Mesenchymal stem cell (in vitro differentiated cells and primary cell): ENCODE data around the gene LRP1.
A peak's percentile ranks its signal among the peaks of the same experiment; 100 is the strongest.

Experiments used
- DNase-seq: peaks from one replicate; pipeline ENCODE4 v3.0.0-alpha.2; 2013
- H2AFZ ChIP-seq: one replicate; pipeline ENCODE4 v1.6.1; 2013; ENCODE audit warnings: low read depth, mild to moderate bottlenecking, control low read depth, inconsistent platforms, low read length, moderate library complexity
- H2AK5ac ChIP-seq: 2 replicates; pipeline ENCODE4 v1.6.1; 2013; ENCODE audit warnings: low read length, moderate library complexity, mild to moderate bottlenecking, inconsistent platforms; ENCODE audit not compliant: severe bottlenecking
- H2BK120ac ChIP-seq: one replicate; pipeline ENCODE4 v1.6.1; 2013; ENCODE audit warnings: low read depth, mild to moderate bottlenecking, inconsistent platforms, low read length, moderate library complexity
- H2BK12ac ChIP-seq, 2 experiments: one replicate each; pipeline ENCODE4 v1.6.1; 2013; ENCODE audit warnings: inconsistent platforms in 2 of 2, low read length in 2 of 2, mild to moderate bottlenecking in 2 of 2, moderate library complexity in 2 of 2, control low read depth in 1 of 2
- H2BK15ac ChIP-seq: one replicate; pipeline ENCODE4 v1.6.1; 2013; ENCODE audit warnings: mild to moderate bottlenecking, low read depth, inconsistent platforms; ENCODE audit not compliant: poor library complexity, severe bottlenecking
- H2BK5ac ChIP-seq: 2 replicates; pipeline ENCODE4 v1.6.1; 2013; ENCODE audit warnings: low read depth, mild to moderate bottlenecking, low read length, control low read depth, inconsistent platforms; ENCODE audit not compliant: poor library complexity, severe bottlenecking
- H3K14ac ChIP-seq, 2 experiments: one replicate each; pipeline ENCODE4 v1.6.1; 2013; ENCODE audit warnings: inconsistent platforms in 2 of 2, low read length in 2 of 2, control low read depth in 1 of 2, mild to moderate bottlenecking in 1 of 2, moderate library complexity in 1 of 2
- H3K18ac ChIP-seq, 2 experiments: one replicate each; pipeline ENCODE4 v1.6.1; 2013; ENCODE audit warnings: inconsistent platforms in 2 of 2, low read length in 2 of 2, control low read depth in 1 of 2, low read depth in 1 of 2, mild to moderate bottlenecking in 1 of 2
- H3K23ac ChIP-seq, 2 experiments: one replicate each; pipeline ENCODE4 v1.6.1; 2013; ENCODE audit warnings: inconsistent platforms in 2 of 2, low read length in 2 of 2, mild to moderate bottlenecking in 2 of 2, moderate library complexity in 2 of 2, control low read depth in 1 of 2
- H3K27ac ChIP-seq: 2 replicates; pipeline ENCODE4 v1.5.1; 2013; ENCODE audit warnings: mild to moderate bottlenecking, moderate library complexity, low read length, control low read depth, inconsistent platforms; ENCODE audit not compliant: poor library complexity, severe bottlenecking
- H3K27me3 ChIP-seq, 2 experiments: 2 replicates each; pipeline versions ENCODE4 v1.6.1 to v1.7.0; 2013; ENCODE audit warnings: low read length in 2 of 2, mild to moderate bottlenecking in 2 of 2, moderate library complexity in 2 of 2, control low read depth in 1 of 2, inconsistent platforms in 1 of 2; ENCODE audit not compliant: control insufficient read depth in 1 of 2, insufficient read depth in 1 of 2
- H3K36me3 ChIP-seq, 2 experiments: 2 replicates each; pipeline versions ENCODE4 v1.6.1 to v1.7.0; 2013; ENCODE audit warnings: low read length in 2 of 2, control low read depth in 1 of 2, inconsistent platforms in 1 of 2, low read depth in 1 of 2, mild to moderate bottlenecking in 1 of 2; ENCODE audit not compliant: insufficient read depth in 2 of 2, control insufficient read depth in 1 of 2
- H3K4ac ChIP-seq, 2 experiments: one replicate each; pipeline ENCODE4 v1.6.1; 2013; ENCODE audit warnings: inconsistent platforms in 2 of 2, low read length in 2 of 2, mild to moderate bottlenecking in 2 of 2, moderate library complexity in 2 of 2, control low read depth in 1 of 2, low read depth in 1 of 2
- H3K4me1 ChIP-seq: 2 replicates; pipeline ENCODE4 v1.6.1; 2013; ENCODE audit warnings: low read depth, low read length, control low read depth; ENCODE audit not compliant: control insufficient read depth, insufficient read depth
- H3K4me2 ChIP-seq: 2 replicates; pipeline ENCODE4 v1.6.1; 2013; ENCODE audit warnings: low read length, mild to moderate bottlenecking, inconsistent platforms; ENCODE audit not compliant: poor library complexity, severe bottlenecking
- H3K4me3 ChIP-seq, 2 experiments: 2 replicates each; pipeline versions ENCODE4 v1.5.1 to v1.7.0; 2013; ENCODE audit warnings: low read length in 2 of 2, mild to moderate bottlenecking in 2 of 2, control low read depth in 1 of 2, low read depth in 1 of 2; ENCODE audit not compliant: insufficient read depth in 1 of 2
- H3K79me1 ChIP-seq: replicated peaks from 2 replicates; pipeline ENCODE4 v1.6.1; 2013; ENCODE audit warnings: mild to moderate bottlenecking, control low read depth, low read length, inconsistent platforms; ENCODE audit not compliant: poor library complexity, severe bottlenecking
- H3K9ac ChIP-seq: 2 replicates; pipeline ENCODE4 v1.7.0; 2013; ENCODE audit warnings: mild to moderate bottlenecking, low read length, moderate library complexity
- H3K9me3 ChIP-seq: 2 replicates; pipeline ENCODE4 v1.7.0; 2013; ENCODE audit warnings: mild to moderate bottlenecking, low read length; ENCODE audit not compliant: control insufficient read depth
- H4K8ac ChIP-seq: one replicate; pipeline ENCODE4 v1.6.1; 2013; ENCODE audit warnings: inconsistent platforms, mild to moderate bottlenecking, low read length, moderate library complexity
- H4K91ac ChIP-seq: one replicate; pipeline ENCODE4 v1.6.1; 2013; ENCODE audit warnings: mild to moderate bottlenecking, low read length, inconsistent platforms
- WGBS: methylation state at CpG from one replicate; pipeline ENCODE4 v1.1.7; 2013; ENCODE audit warnings: mixed read lengths; 5-methylcytosine and 5-hydroxymethylcytosine counted together

LRP1 gene

GRCh38 chr12:57131896-57132744 is 3.8 kb downstream of the LRP1 start:
- Histone ChIP-seq H2AFZ (no peak overlapping the region), H3K14ac (no peak overlapping the region), H2AK5ac (peak overlapping the region; percentile 47), H3K4me3 (peak overlapping the region in 1 of 2 experiments; percentile 91), H3K27ac (peak overlapping the region; percentile 54), H2BK120ac (no peak overlapping the region), H2BK12ac (no peak overlapping the region), H3K27me3 (no peaks in the 10 kb centered on the region), H3K4ac (peak overlapping the region in 1 of 2 experiments; percentile 42), H3K79me1 (peaks cover 10% of the 10 kb centered on the region), H2BK5ac (no peak overlapping the region), H3K9ac (peak overlapping the region; percentile 95), H4K91ac (no peak overlapping the region), H3K36me3 (peaks cover 16 to 34% of the 10 kb centered on the region in 2 experiments), H3K23ac (peak overlapping the region in 1 of 2 experiments; percentile 56), H3K9me3 (no peaks in the 10 kb centered on the region), H3K4me1 (peaks cover 47% of the 10 kb centered on the region), H3K4me2 (peak overlapping the region; percentile 31), H2BK15ac (peak overlapping the region; percentile 21), H3K18ac (peak overlapping the region; percentile 19 to 43), H4K8ac (no peak overlapping the region)
- DNase-seq = no peak
- whole genome bisulfite sequencing = 54% methylated on average over 8 of the region's 9 CpGs

- no peak overlapping the region for H3K14ac ChIP-seq
- H3K9me3 ChIP-seq = no peaks in the 10 kb centered on the region
- no peak overlapping the region for H2BK5ac ChIP-seq
- H3K4me1 ChIP-seq = peaks cover 45% of the 10 kb centered on the region
- H2BK15ac ChIP-seq = no peak overlapping the region
- H4K91ac ChIP-seq = no peak overlapping the region
- peak overlapping the region; percentile 54 for H3K4me2 ChIP-seq
- H2AK5ac ChIP-seq = peak overlapping the region; percentile 47
- H4K8ac ChIP-seq = no peak overlapping the region
- H2BK120ac ChIP-seq = peak overlapping the region; percentile 42
- peaks cover 20 to 43% of the 10 kb centered on the region in 2 experiments for H3K36me3 ChIP-seq
- WGBS = 2% methylated on average over 3 of the region's 4 CpGs
- peak overlapping the region; percentile 95 for H3K9ac ChIP-seq
- H3K79me1 ChIP-seq = peaks cover 14% of the 10 kb centered on the region
- peak overlapping the region; percentile 54 for H3K27ac ChIP-seq
- DNase-seq = no peak
- H3K18ac ChIP-seq = no peak overlapping the region
- H3K23ac ChIP-seq = no peak overlapping the region
- H3K4ac ChIP-seq = peak overlapping the region in 1 of 2 experiments; percentile 71
- H3K27me3 ChIP-seq = no peaks in the 10 kb centered on the region
- no peak overlapping the region for H2AFZ ChIP-seq
- H3K4me3 ChIP-seq = peak overlapping the region in 1 of 2 experiments; percentile 91
- H2BK12ac ChIP-seq = peak overlapping the region in 1 of 2 experiments; percentile 45
Observed at GRCh38 chr12:57133013-57133569, 4.8 kb downstream of the LRP1 start.

- 63% methylated on average over 6 of the region's 6 CpGs for WGBS
- peak overlapping the region in 1 of 2 experiments; percentile 82 for H3K14ac ChIP-seq
- H2AK5ac ChIP-seq = peak overlapping the region; percentile 94
- peak overlapping the region; percentile 47 for H3K27ac ChIP-seq
- no peak overlapping the region for H2BK120ac ChIP-seq
- no peak overlapping the region for H2BK15ac ChIP-seq
- H3K9me3 ChIP-seq = no peaks in the 10 kb centered on the region
- peak overlapping the region; percentile 79 for H4K8ac ChIP-seq
- peak overlapping the region; percentile 86 for H4K91ac ChIP-seq
- H3K4me1 ChIP-seq = peaks cover 45% of the 10 kb centered on the region
- H3K9ac ChIP-seq = peak overlapping the region; percentile 95
- H2BK12ac ChIP-seq = peak overlapping the region; percentile 37 to 87
- peak overlapping the region in 1 of 2 experiments; percentile 72 for H3K4me3 ChIP-seq
- peaks cover 20% of the 10 kb centered on the region for H3K79me1 ChIP-seq
- H3K23ac ChIP-seq = no peak overlapping the region
- no peaks in the 10 kb centered on the region for H3K27me3 ChIP-seq
- no peak for DNase-seq
- no peak overlapping the region for H2BK5ac ChIP-seq
- no peak overlapping the region for H3K4me2 ChIP-seq
- H3K18ac ChIP-seq = peak overlapping the region; percentile 70 to 84
- no peak overlapping the region for H2AFZ ChIP-seq
- H3K4ac ChIP-seq = no peak overlapping the region
- peaks cover 28 to 49% of the 10 kb centered on the region in 2 experiments for H3K36me3 ChIP-seq
Observed at GRCh38 chr12:57133916-57134315, 5.6 kb downstream of the LRP1 start.

GRCh38 chr12:57134949-57135348 is 6.7 kb downstream of the LRP1 start:
- Histone ChIP-seq H4K8ac (no peak overlapping the region), H2AK5ac (no peak overlapping the region), H3K4me1 (peaks cover 47% of the 10 kb centered on the region), H3K4ac (peak overlapping the region in 1 of 2 experiments; percentile 20), H2BK12ac (peak overlapping the region in 1 of 2 experiments; percentile 15), H3K14ac (no peak overlapping the region), H3K79me1 (peaks cover 23% of the 10 kb centered on the region), H3K9me3 (no peaks in the 10 kb centered on the region), H3K4me2 (no peak overlapping the region), H3K27ac (peak overlapping the region; percentile 36), H2BK15ac (no peak overlapping the region), H3K18ac (peak overlapping the region; percentile 42 to 78), H3K23ac (peak overlapping the region in 1 of 2 experiments; percentile 37), H2BK5ac (no peak overlapping the region), H3K27me3 (no peaks in the 10 kb centered on the region), H3K4me3 (peak overlapping the region in 1 of 2 experiments; percentile 56), H4K91ac (peak overlapping the region; percentile 53), H2AFZ (no peak overlapping the region), H3K36me3 (peaks cover 39 to 60% of the 10 kb centered on the region in 2 experiments), H3K9ac (peak overlapping the region; percentile 95), H2BK120ac (peak overlapping the region; percentile 36)
- peak; percentile 32 for DNase-seq
- WGBS = 71% methylated on average over 9 of the region's 9 CpGs
